ENCODE results near the gene WFS1.

DNA sequence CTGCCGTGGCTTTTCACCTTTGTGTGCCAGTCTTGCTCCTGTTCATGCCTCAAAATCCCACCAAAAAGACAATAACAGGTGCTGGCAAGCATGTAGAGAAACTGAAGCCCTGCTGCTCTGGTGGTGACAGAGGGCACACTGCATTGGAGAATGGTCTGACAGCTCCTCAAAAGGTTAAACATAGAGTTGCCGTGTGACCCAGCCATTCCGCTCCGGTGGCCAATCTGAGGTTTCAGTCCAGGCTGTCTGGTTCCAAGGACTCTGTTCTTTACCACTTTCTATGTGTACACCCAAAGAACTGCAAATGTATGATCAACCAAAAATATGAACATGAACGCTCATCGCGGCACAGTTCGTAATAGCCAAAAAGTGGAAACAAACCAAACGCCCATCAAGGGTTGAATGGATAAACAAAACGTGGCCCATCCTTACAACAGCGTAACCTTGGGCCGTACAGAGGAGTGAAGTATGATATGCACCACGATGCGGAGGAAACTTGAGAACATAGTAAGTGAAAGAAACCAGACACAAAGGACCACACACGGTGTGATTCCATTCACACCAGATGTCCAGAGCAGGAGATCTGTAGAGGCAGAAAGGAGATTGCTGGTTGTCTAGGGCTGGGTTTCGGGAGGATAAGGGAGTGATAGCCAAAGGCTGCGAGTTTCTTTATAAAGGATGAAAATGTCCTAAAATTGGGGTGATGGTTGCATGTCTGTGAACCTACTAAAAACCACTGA is 33.6 kb upstream of the WFS1 start:
- no peak for TF ChIP-seq CTCF (conservative IDR thresholded peaks at IDR 0.05 in 1 of 2, IDR thresholded peaks at IDR 0.05 in 1 of 2; ENCODE audit: extremely low read depth in 1 of 2, insufficient read depth in 1 of 2, low read depth in 1 of 2, low read length in 2 of 2)
- TF ChIP-seq EZH2 (IDR thresholded peaks at IDR 0.05; ENCODE audit: borderline replicate concordance, low read length) = no peak

All from mammary epithelial cell (primary cell).